AG09319 (cell line): ENCODE measurements around the gene DIP2C.

Experiments
- DNase-seq: peaks from one replicate; pipeline ENCODE4 v3.0.0-alpha.2; 2010; ENCODE audit warnings: low read depth; ENCODE audit errors: extremely low read depth
- CTCF ChIP-seq: IDR thresholded peaks from 2 replicates; pipeline ENCODE4 v1.5.1; 2011; ENCODE audit warnings: low read depth, mild to moderate bottlenecking, inconsistent platforms, low read length, moderate library complexity

The DIP2C gene

GRCh38 chr10:687583-688311, 1.7 kb downstream of the DIP2C start:
- TF ChIP-seq CTCF: no peak
- DNase-seq: no peak

GRCh38 chr10:686155-686931, 3.1 kb downstream of the DIP2C start:
- DNase-seq: no peak
- no peak for TF ChIP-seq CTCF

GRCh38 chr10:685613-686012, 3.9 kb downstream of the DIP2C start:
- DNase-seq: no peak
- TF ChIP-seq CTCF: no peak

GRCh38 chr10:683448-684071, 5.9 kb downstream of the DIP2C start:
- peak; percentile 30 for DNase-seq
- peak; percentile 32 for TF ChIP-seq CTCF

GRCh38 chr10:682931-683447, 6.5 kb downstream of the DIP2C start:
- DNase-seq: no peak
- TF ChIP-seq CTCF: no peak

GRCh38 chr10:681670-682318, 7.7 kb downstream of the DIP2C start:
- no peak for DNase-seq
- no peak for TF ChIP-seq CTCF
